Ovary (tissue), 3 donors: ENCODE results near the gene RTTN.

Experiments used
- POLR2A ChIP-seq: fragments of 450-650 bp; IDR thresholded peaks from one replicate; pipeline ENCODE4 v1.6.1; 2017; ENCODE audit warnings: antibody characterized with exemption, mild to moderate bottlenecking, moderate library complexity
- TF ChIP-seq, protein P1 (sequence below), 3 donors: fragments of 450-650 bp in 2 of 3; fragments of 200-600 bp in 1 of 3; IDR thresholded peaks; one replicate each; pipeline versions ENCODE4 v1.5.1 to v1.8.0; 2016 to 2022; ENCODE audit warnings: antibody characterized with exemption in 3 of 3, mild to moderate bottlenecking in 1 of 3
- donor health status: DM: no; HTN: no; CAD: no.

DNA sequence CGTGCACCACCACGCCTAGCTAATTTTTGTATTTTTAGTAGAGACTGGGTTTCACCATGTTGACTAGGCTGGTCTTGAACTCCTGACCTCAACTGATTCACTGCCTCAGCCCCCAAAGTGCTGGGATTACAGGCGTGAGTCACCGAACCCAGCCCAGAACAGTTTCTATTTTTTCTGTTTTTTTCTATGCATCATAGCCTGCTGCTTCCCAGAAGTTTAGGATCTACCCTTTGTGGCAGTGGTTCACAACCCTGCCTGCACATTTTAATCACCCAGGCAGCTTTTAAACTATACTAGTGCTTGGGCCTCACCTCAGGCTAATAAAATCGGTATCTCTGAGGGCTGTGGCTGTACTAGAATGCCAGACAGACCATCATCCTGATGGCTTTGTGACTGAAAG is 43.6 kb upstream of the RTTN start:
- TF ChIP-seq, protein P1, sequence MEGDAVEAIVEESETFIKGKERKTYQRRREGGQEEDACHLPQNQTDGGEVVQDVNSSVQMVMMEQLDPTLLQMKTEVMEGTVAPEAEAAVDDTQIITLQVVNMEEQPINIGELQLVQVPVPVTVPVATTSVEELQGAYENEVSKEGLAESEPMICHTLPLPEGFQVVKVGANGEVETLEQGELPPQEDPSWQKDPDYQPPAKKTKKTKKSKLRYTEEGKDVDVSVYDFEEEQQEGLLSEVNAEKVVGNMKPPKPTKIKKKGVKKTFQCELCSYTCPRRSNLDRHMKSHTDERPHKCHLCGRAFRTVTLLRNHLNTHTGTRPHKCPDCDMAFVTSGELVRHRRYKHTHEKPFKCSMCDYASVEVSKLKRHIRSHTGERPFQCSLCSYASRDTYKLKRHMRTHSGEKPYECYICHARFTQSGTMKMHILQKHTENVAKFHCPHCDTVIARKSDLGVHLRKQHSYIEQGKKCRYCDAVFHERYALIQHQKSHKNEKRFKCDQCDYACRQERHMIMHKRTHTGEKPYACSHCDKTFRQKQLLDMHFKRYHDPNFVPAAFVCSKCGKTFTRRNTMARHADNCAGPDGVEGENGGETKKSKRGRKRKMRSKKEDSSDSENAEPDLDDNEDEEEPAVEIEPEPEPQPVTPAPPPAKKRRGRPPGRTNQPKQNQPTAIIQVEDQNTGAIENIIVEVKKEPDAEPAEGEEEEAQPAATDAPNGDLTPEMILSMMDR (IDR thresholded peaks at IDR 0.05), result no peak
- no peak for TF ChIP-seq POLR2A
